AG08395 (cell line): ENCODE measurements around the gene CRY1.

Experiments used
- DNase-seq: peaks from one replicate; pipeline ENCODE4 v3.0.0; 2012; ENCODE audit warnings: mixed read lengths, low spot score

CRY1 gene

DNA sequence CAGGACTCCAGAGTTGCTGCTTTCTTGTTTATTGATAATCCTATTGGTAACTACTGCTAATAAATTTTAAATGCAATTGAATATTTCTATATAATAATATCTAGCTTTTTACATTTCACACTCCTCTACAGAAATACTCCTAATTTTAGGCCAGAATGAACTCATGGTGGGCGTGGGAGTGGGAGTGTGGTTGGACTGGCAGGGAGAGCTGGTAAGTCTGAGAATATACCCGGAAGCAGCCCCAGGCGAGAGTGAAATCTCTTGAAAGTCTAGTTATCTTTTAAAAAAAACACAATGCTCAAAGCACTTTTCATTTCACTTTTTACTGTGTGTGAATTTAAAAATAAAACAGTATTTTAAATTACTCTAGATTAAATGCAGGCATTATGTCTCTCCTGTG lies 132.9 kb downstream of the CRY1 start:
- DNase-seq = no peak

DNA sequence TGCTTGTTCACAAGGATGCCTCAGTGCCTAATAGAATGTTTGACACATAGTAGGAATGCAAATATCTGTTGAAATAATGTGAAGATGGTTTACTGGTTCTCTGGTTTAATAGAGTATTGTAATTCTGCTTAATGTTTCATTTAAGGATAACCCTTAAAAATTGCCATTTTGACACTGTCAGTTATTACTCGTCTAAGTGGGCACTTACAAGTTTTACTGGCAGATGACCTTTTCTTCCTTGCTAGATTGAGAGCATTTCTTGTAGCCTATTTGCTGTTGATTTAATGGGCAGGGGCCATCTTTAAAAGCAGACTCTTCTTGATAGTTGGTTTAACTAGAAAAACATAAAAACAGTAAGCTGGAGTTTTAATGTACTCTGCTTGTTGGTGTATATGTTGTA lies 135.8 kb downstream of the CRY1 start:
- DNase-seq = no peak

DNA sequence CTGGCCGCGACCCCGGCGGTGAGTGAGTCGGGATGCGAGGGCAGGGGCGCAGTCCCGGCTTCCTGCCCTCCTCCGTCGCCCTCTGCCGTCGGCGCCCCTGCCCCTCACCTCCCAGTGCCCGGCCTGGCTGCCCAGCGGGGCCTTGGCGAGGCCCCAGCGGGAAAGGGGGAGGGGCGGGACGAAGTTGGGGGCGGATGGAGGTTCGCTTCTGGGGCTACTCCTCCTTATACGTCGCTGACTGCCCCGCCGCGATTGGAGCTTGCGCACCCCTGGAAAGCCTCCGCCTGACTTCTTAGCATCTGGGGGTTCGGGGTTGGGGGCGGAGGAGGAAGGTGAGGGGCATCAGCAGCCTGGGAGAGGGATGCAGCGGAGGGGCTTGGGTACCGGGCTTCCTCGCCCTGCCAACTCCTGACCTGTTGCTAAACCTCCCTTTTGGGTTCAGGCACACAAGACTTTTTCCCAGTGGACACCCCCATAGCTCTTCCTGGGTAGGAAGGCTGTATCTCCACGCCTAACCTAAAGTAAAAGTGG lies 137.2 kb downstream of the CRY1 start:
- DNase-seq = peak; percentile 61

DNA sequence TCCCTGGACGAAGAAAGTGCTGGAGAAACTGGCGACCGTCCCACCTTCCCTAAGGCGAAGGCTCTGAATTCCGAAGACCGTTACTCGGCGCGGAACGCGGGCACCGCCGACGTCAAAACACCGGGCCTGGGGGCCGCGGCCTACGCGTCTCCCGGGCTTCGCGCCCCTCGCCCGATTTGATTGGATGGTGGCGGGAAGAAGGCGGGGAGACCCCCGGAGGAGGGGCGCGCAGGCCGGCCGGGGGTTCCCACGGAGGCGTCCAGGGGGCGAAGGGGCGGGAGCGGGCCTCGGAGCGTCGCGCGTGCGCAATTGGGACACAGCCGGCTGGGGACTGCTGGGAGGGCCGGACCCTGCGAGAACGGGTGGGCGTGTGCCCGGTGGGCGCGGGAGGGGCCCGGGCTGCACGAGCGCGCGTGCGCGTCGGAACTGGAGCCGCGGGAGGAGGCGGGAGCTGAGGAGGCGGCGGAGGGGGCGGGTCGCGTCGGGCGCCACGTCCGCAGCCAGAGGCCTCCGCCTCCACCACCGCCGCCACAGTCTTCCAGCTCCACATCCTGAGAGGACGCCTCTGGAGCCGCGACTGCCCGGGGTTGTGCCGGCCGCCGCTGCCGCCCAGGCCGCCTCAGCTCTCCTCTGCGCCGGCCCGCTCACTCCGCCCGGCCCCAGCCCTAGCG lies 137.8 kb downstream of the CRY1 start, which contains the start of gene TMEM263:
TMEM263 (plus strand) TSS at position 531 of the 671 bp plus-strand sequence. CDS start 11,210 bp downstream, outside the sequence.
- DNase-seq = peak; percentile 99

DNA sequence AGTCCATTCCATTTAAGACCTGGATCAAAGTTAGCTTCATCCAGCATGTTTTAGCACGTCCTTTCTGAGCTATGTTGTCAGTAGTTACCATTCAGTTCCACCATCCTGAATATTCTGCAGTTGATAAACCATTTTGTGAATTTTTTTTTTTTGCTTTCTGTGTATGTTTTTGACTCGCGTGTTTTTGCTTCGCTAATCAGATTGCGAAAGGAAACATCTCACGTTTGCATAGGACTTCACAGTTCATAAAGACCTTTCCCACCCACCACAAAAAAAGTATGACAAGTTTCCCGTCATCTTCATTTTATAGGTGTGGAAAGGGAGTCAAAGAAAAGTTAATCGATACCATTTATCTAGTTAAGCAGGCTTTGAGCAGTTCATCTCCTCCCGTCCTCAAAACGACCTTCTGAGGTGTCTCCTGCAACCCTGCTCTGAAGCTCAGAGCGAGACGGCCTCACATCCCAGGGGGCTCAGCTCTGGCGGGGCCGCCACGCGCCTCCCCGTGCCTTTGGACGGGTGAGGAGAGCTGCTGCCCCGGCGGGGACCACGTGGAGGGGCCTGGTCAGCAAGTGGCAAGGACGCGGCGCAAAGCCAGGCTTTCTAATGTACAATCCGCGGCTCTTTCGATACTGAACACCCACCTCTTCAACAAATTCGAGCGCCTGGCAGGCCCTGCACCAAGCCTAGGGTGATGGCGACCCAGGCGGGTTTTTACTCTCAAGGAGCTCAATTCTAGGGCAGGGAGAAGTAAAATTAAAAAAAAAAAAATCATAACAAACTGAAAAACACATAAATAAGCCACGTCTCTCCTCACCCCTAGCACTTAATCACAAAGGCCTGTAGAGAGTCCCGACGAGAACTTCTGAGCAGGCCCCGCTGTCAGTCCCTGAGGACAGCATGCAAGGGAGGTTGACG lies 138.6 kb downstream of the CRY1 start:
- peak; percentile 12 for DNase-seq

DNA sequence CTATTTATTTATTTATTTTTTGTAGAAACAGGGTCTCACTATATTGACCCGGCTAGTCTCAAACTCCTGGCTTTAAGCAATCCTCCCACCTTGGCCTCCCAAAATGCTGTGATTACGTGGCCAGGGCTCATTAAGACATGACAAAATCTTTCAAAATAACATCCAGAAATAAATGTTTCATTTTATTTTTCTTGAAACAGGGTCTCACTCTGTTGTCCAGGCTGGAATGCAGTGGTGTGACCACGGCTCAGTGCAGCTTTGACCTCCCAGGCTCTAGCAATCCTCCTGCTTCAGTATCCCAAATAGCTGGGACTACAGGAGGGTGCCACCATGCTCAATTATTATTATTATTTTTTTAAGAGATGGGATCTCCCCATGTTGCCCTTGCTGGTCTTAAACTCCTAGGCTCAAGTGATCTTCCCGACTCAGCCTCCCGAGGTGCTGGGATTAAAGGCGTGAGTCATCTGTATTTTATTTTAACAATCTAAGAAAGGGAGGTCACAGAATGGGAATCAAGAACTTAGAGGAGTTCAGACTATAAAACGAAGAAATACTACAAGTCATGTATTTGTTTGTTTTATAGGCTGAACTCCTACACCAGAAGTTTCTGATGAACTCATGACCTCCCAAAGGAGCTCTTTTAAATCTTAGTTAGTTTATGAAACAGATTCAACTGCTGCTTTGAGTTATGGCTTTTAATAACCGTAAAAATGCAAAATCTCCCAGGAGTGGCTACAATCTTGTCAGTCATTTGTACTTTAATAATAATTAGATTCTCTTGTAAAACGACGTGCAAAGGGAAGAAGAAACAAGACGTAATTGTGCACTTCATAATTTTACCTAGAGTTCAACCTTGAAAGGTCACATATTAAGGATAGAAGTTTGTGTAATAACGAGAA lies 139.7 kb downstream of the CRY1 start:
- no peak for DNase-seq

DNA sequence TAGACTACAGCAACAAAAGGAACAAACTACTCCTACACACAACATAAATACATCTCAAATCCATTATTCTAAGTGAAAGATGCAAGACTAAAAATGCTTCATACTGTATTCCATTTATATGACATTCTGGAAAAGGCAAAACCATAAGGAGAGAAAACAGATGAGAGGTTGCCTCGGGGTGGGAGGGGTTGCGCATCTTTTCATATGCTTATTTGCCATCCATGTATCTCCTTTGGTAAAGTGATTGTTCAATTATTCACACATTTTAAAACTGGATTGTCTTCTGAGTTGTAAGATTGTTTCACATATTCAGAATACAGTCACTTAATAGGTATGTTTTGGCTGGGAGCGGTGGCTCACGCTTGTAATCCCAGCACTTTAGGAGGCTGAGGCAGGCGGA lies 142.8 kb downstream of the CRY1 start:
- no peak for DNase-seq

DNA sequence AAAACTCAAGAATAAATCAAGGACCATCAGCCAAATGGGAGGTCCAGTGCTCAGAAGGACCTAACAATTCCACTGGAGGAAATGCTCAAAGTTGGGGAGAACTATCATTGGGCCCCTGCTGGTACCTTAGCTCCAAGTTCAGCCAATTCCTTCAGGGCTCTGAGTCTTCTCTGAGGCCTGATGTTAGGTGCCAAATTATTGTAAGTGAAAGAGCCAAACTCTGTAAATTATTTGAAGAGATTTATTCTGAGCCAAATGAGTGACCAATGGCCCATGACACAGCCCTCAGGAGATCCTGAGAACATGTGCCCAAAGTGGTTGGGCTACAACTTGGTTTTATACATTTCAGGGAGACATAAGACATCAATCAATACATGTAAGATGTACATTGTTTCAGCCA lies 145.9 kb downstream of the CRY1 start:
- no peak for DNase-seq

DNA sequence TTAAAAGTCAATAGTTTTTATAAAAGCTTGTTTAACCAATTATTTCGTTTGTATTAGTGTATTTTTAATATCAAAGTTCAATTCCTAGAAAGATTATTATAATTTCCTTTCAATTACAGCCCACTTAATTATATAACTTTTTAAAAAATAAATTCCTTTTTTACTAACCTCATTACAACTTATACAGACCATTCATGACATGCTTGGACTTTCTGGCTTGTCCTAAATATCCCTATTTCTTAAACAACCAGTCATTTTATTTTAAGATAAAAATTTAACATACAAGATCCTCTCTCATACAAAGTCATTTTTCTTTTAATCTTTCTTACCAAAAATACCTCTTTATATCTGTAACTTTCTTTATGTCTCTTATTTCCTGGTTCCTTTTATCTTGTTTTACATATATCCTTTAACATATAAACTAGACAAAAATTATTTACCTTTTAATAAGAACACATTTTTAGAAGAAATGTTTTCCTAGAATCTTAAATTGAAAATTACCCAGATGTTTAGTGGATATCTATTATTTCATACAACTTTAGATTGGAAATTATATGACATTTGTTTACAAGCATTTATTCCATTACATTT lies 148.0 kb downstream of the CRY1 start:
- DNase-seq = no peak

DNA sequence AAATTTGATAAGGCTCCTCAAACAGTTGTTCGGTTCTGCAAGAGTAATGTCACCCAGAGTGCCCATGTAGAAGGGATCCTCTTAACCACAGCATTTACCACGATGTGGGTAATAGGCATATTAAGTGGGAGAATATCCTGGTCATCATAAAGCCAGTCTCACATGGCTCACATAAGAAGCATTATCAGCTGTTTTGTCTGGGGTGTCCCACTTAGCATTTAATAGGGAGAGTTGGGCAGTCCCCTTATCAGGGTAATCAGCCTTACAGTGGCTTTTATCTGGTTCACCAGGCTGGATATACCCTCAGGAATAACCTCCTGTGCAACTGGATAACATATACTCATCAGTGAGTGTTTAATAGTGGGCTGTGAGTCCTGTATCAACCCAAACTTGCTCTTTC lies 150.6 kb downstream of the CRY1 start:
- no peak for DNase-seq

DNA sequence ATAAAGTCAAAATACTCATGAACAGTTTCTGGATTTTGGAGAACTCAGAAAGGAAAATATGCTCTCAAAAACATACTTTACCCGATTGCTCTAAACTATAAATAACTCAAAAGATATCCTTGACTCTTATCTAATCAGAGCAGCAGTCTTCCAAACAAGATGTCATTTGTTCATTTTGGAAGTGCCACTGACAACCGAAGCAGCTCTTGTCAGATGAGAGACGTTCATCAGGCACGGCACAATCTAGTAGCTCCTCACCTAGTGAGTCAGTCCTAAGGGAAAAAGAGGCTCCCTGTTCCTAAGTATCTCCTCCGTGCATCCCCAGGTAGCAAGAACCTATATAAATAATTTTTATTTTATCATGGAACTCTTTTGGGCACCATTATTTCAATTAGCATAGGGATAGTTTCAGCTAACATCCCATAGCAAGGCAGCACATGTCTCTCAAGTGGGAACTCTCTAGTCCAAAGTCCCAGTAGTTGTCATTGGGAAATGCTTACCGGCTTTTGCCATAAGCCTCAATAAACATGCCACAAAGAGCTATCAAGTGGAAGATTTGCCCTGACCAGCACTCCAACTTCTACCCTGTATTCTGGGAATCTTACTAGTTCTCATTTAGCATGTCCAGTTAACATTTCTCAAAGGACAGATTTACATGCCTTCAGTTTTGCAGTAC lies 151.7 kb downstream of the CRY1 start:
- no peak for DNase-seq
